ENCODE data around the gene HMGB3. TPM values are rescaled to one million over a fixed set of nuclear protein-coding genes. Genes with fewer than 3 reads are reported as not detected.

HMGB3 gene
- total RNA-seq, 1 experiment from 2014 or later, result 395 TPM

GRCh38 chrX:150934453-150934852 is 48.7 kb upstream of the HMGB3 start:
- Mint-ChIP-seq H3K27me3 (ENCODE audit: low read depth) (no peaks in the 10 kb centered on the region), H3K36me3 (peaks cover 4% of the 10 kb centered on the region; the same call in 1 of the 2 replicates), H3K9me3 (peaks cover 7% of the 10 kb centered on the region), H3K4me1 (peaks cover 30% of the 10 kb centered on the region), H3K4me3 (no peak overlapping the region; the same call in 1 of the 2 replicates), H3K27ac (peak overlapping the region; percentile 86)
- TF ChIP-seq, protein P1, sequence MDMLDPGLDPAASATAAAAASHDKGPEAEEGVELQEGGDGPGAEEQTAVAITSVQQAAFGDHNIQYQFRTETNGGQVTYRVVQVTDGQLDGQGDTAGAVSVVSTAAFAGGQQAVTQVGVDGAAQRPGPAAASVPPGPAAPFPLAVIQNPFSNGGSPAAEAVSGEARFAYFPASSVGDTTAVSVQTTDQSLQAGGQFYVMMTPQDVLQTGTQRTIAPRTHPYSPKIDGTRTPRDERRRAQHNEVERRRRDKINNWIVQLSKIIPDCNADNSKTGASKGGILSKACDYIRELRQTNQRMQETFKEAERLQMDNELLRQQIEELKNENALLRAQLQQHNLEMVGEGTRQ (CRISPR knock-in tag; IDR thresholded peaks at IDR 0.05), result peak; percentile 46; the same call in 1 of the 2 replicates
- TF ChIP-seq ZNF423 (CRISPR knock-in tag; IDR thresholded peaks at IDR 0.05) (peak; percentile 4; the same call in 1 of the 2 replicates), FOXK1 (CRISPR knock-in tag; IDR thresholded peaks at IDR 0.05) (no peak), ZBTB21 (CRISPR knock-in tag; IDR thresholded peaks at IDR 0.05; ENCODE audit: borderline replicate concordance) (no peak), TEAD4 (CRISPR knock-in tag; IDR thresholded peaks at IDR 0.05) (no peak), ZNF219 (CRISPR knock-in tag; IDR thresholded peaks at IDR 0.05; ENCODE audit: borderline replicate concordance) (no peak)
- TF ChIP-seq, protein P2, sequence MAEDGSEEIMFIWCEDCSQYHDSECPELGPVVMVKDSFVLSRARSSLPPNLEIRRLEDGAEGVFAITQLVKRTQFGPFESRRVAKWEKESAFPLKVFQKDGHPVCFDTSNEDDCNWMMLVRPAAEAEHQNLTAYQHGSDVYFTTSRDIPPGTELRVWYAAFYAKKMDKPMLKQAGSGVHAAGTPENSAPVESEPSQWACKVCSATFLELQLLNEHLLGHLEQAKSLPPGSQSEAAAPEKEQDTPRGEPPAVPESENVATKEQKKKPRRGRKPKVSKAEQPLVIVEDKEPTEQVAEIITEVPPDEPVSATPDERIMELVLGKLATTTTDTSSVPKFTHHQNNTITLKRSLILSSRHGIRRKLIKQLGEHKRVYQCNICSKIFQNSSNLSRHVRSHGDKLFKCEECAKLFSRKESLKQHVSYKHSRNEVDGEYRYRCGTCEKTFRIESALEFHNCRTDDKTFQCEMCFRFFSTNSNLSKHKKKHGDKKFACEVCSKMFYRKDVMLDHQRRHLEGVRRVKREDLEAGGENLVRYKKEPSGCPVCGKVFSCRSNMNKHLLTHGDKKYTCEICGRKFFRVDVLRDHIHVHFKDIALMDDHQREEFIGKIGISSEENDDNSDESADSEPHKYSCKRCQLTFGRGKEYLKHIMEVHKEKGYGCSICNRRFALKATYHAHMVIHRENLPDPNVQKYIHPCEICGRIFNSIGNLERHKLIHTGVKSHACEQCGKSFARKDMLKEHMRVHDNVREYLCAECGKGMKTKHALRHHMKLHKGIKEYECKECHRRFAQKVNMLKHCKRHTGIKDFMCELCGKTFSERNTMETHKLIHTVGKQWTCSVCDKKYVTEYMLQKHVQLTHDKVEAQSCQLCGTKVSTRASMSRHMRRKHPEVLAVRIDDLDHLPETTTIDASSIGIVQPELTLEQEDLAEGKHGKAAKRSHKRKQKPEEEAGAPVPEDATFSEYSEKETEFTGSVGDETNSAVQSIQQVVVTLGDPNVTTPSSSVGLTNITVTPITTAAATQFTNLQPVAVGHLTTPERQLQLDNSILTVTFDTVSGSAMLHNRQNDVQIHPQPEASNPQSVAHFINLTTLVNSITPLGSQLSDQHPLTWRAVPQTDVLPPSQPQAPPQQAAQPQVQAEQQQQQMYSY (CRISPR knock-in tag; IDR thresholded peaks at IDR 0.05), result peak; percentile 75
- TF ChIP-seq, protein P3, sequence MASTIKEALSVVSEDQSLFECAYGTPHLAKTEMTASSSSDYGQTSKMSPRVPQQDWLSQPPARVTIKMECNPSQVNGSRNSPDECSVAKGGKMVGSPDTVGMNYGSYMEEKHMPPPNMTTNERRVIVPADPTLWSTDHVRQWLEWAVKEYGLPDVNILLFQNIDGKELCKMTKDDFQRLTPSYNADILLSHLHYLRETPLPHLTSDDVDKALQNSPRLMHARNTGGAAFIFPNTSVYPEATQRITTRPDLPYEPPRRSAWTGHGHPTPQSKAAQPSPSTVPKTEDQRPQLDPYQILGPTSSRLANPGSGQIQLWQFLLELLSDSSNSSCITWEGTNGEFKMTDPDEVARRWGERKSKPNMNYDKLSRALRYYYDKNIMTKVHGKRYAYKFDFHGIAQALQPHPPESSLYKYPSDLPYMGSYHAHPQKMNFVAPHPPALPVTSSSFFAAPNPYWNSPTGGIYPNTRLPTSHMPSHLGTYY (CRISPR knock-in tag; IDR thresholded peaks at IDR 0.05), result no peak
- CTCF ChIA-PET, result interaction anchor here (0.8 to 1.4 kb wide), 3 partner anchors 33 to 163 kb away, joined by 3 to 4 read pairs (median 3); no protein-coding TSS in a partner anchor
- ATAC-seq (peak; percentile 89), DNase-seq (ENCODE audit: low spot score) (peak; percentile 31)
- POLR2A ChIA-PET, result no interaction called here

GRCh38 chrX:150935467-150935866 is 47.7 kb upstream of the HMGB3 start:
- Mint-ChIP-seq H3K4me3 (no peak overlapping the region), H3K27me3 (ENCODE audit: low read depth) (no peaks in the 10 kb centered on the region), H3K4me1 (peaks cover 30% of the 10 kb centered on the region), H3K27ac (peak overlapping the region; percentile 65), H3K36me3 (peaks cover 4% of the 10 kb centered on the region; the same call in 1 of the 2 replicates), H3K9me3 (peaks cover 7% of the 10 kb centered on the region)
- no peak for DNase-seq (ENCODE audit: low spot score)
- TF ChIP-seq, protein P4, sequence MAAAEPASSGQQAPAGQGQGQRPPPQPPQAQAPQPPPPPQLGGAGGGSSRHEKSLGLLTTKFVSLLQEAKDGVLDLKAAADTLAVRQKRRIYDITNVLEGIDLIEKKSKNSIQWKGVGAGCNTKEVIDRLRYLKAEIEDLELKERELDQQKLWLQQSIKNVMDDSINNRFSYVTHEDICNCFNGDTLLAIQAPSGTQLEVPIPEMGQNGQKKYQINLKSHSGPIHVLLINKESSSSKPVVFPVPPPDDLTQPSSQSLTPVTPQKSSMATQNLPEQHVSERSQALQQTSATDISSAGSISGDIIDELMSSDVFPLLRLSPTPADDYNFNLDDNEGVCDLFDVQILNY (CRISPR knock-in tag; IDR thresholded peaks at IDR 0.05), result no peak
- no peak for TF ChIP-seq GTF2I (CRISPR knock-in tag; conservative IDR thresholded peaks at IDR 0.05)
- TF ChIP-seq GRHL2 (CRISPR knock-in tag; IDR thresholded peaks at IDR 0.05; ENCODE audit: insufficient replicate concordance, severe bottlenecking), result no peak
- TF ChIP-seq AFF4 (CRISPR knock-in tag; IDR thresholded peaks at IDR 0.05; ENCODE audit: borderline replicate concordance), result no peak
- no peak for TF ChIP-seq ZNF263 (CRISPR knock-in tag; IDR thresholded peaks at IDR 0.05; ENCODE audit: low read depth)
- no peak for TF ChIP-seq NFE2L1 (CRISPR knock-in tag; IDR thresholded peaks at IDR 0.05)
- TF ChIP-seq, protein P5, sequence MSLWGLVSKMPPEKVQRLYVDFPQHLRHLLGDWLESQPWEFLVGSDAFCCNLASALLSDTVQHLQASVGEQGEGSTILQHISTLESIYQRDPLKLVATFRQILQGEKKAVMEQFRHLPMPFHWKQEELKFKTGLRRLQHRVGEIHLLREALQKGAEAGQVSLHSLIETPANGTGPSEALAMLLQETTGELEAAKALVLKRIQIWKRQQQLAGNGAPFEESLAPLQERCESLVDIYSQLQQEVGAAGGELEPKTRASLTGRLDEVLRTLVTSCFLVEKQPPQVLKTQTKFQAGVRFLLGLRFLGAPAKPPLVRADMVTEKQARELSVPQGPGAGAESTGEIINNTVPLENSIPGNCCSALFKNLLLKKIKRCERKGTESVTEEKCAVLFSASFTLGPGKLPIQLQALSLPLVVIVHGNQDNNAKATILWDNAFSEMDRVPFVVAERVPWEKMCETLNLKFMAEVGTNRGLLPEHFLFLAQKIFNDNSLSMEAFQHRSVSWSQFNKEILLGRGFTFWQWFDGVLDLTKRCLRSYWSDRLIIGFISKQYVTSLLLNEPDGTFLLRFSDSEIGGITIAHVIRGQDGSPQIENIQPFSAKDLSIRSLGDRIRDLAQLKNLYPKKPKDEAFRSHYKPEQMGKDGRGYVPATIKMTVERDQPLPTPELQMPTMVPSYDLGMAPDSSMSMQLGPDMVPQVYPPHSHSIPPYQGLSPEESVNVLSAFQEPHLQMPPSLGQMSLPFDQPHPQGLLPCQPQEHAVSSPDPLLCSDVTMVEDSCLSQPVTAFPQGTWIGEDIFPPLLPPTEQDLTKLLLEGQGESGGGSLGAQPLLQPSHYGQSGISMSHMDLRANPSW (CRISPR knock-in tag; conservative IDR thresholded peaks at IDR 0.05; ENCODE audit: low read depth), result no peak
- no peak for TF ChIP-seq RORB (CRISPR knock-in tag; IDR thresholded peaks at IDR 0.05)
- ChIA-PET POLR2A (no interaction called here), CTCF (interaction anchor here (1.2 kb wide), 1 partner anchor 34 kb away, joined by 3 read pairs; no protein-coding TSS in a partner anchor)
- no peak for ATAC-seq

Measured in WTC11 (cell line).